K562 (cell line): ENCODE data around the gene CLPSL1. TPM values are rescaled to one million over a fixed set of nuclear protein-coding genes. Genes with fewer than 3 reads are reported as not detected.

ENCODE experiments used
- FOXA3 ChIP-seq, 2 experiments: fragments of 450-650 bp in 1 of 2; sonication (generic) in 1 of 2; formaldehyde crosslinking; IDR thresholded peaks in 1 of 2; conservative IDR thresholded peaks in 1 of 2; 2 replicates each; pipeline versions ENCODE4 v1.4.0 to v1.8.0; 2020 to 2022; ENCODE audit warnings: mild to moderate bottlenecking in 2 of 2, missing genetic modification reagents in 1 of 2
- FOXK1 ChIP-seq: sonication (generic); formaldehyde crosslinking; IDR thresholded peaks from 2 replicates; pipeline ENCODE4 v1.8.0; 2022; ENCODE audit warnings: missing genetic modification reagents, mild to moderate bottlenecking, borderline replicate concordance
- HMGN3 ChIP-seq: IDR thresholded peaks from 2 replicates; pipeline ENCODE4 v1.6.1; 2011; ENCODE audit warnings: borderline replicate concordance, low read depth, mild to moderate bottlenecking, mixed read lengths, low read length; ENCODE audit not compliant: insufficient read length; ENCODE audit errors: extremely low read depth
- LCOR ChIP-seq: sonication (generic); formaldehyde crosslinking; IDR thresholded peaks from 2 replicates; pipeline ENCODE4 v1.8.0; 2022; ENCODE audit warnings: mild to moderate bottlenecking, missing genetic modification reagents
- MXI1 ChIP-seq: IDR thresholded peaks from 2 replicates; pipeline ENCODE4 v1.6.1; 2011; ENCODE audit warnings: low read depth, mild to moderate bottlenecking, improper control_type of control experiment, low read length
- RB1 ChIP-seq: fragments of 450-650 bp; IDR thresholded peaks from 2 replicates; pipeline ENCODE4 v1.6.1; 2017; ENCODE audit warnings: low read depth, mild to moderate bottlenecking
- RCOR1 ChIP-seq, 2 experiments: IDR thresholded peaks; 2 replicates each; pipeline ENCODE4 v1.6.1; 2012; ENCODE audit warnings: low read depth in 2 of 2, low read length in 2 of 2, borderline replicate concordance in 1 of 2, improper control_type of control experiment in 1 of 2
- SRF ChIP-seq, 2 experiments: fragments of 250-450, 450-650 bp in 1 of 2; sonication (Bioruptor Pico) in 1 of 2; sonication (generic) in 1 of 2; formaldehyde crosslinking; IDR thresholded peaks; 2 replicates each; pipeline versions ENCODE4 v1.5.0 to v1.5.1; 2020 to 2022; ENCODE audit warnings: mild to moderate bottlenecking in 1 of 2, missing genetic modification reagents in 1 of 2
- ZNF197 ChIP-seq: fragments of 200-800 bp; sonication (Bioruptor generic); IDR thresholded peaks from 2 replicates; pipeline ENCODE4 v1.6.1; 2016; ENCODE audit warnings: low read depth, missing genetic modification characterization, missing compliant biosample characterization
- ZNF644 ChIP-seq: fragments of 200-800 bp; sonication (Bioruptor generic); IDR thresholded peaks from 2 replicates; pipeline ENCODE4 v1.6.1; 2016; ENCODE audit warnings: low read depth, missing genetic modification characterization, missing compliant biosample characterization
- polyA plus RNA-seq, 8 experiments: library from polyadenylated mRNA; depleted of rRNA in 4 of 8; stranded (reverse) in 5 of 8; unstranded in 3 of 8; fragments of >200 nt; fragmentation: Nextera tagmentation in 2 of 8; fragmentation: Illumina TruSeq in 1 of 8; extraction: Ambion mirVana in 2 of 8; extraction: Trizol in 1 of 8; gene quantifications; 2 replicates each; pipeline versions ENCODE4 v1.2.1 to v1.2.3, GENCODE V29; 2011 to 2014; ENCODE audit warnings: inconsistent platforms in 1 of 8, missing spikeins in 1 of 8
- total RNA-seq, 7 experiments: library from RNA; depleted of rRNA in 6 of 7; stranded (reverse); fragments of >200 nt in 6 of 7; fragmentation: Illumina TruSeq in 2 of 7; extraction: Trizol in 2 of 7; gene quantifications; 2 replicates each; pipeline versions ENCODE4 v1.2.1 to v1.2.3, GENCODE V29; 2011 to 2021; ENCODE audit warnings: low replicate concordance in 1 of 7
- TF ChIP-seq, protein P1 (sequence below): sonication (generic); formaldehyde crosslinking; IDR thresholded peaks from 2 replicates; pipeline ENCODE4 v1.8.0; 2023; ENCODE audit warnings: mild to moderate bottlenecking, missing genetic modification reagents
- TF ChIP-seq, protein P2 (sequence below): fragments of 450-650 bp; IDR thresholded peaks from 2 replicates; pipeline ENCODE4 v1.6.1; 2016; ENCODE audit warnings: mild to moderate bottlenecking
- TF ChIP-seq, protein P3 (sequence below): sonication (generic); formaldehyde crosslinking; IDR thresholded peaks from 2 replicates; pipeline ENCODE4 v1.8.0; 2023; ENCODE audit warnings: mild to moderate bottlenecking, missing genetic modification reagents
- TF ChIP-seq, protein P4 (sequence below): fragments of 250-450 bp; sonication (Bioruptor Pico); IDR thresholded peaks from 2 replicates; pipeline ENCODE4 v1.4.0; 2020; ENCODE audit warnings: mild to moderate bottlenecking

The CLPSL1 gene
- total and polyA plus RNA-seq, 9 of the 15 experiments (the other 6 are each of a cell fraction or from before 2014, with no cell fraction given): not detected

DNA sequence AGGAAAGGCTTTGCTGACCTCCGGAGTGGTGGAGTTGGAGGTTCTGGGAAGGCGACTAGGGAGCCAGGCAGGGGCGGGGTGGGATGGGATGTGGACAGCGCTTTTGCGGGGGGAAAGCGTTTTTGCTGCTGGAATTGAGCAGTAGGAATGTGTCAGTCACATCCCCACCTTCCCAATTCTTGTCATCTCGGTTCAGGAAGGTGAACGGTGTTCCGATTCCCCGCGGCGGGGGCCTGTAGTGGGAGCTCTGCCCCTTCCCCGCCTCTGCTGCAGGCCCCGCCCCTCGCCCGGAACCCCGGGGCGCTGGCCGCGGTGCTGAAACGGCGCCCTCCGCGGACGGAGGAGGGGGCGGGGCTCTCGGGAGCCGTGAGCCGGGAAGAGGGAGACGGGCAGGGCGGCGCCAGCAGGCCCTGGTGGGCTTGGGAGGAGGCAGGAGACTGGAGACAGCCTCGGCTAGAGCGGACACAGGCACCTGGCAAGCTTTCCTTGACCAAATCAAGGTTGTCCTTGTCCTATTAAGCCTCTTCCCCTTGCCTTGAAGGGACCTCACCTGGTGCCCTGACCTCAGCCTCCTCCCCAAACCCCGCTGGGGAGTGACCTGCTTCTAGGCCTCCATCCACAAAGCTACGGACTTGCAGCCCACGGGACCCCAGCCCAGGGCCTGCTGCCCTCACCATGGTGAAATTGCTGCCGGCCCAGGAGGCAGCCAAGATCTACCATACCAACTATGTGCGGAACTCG, 24.3 kb downstream of the CLPSL1 start, which contains the start of gene LHFPL5 (continued):
- TF ChIP-seq, protein P1, sequence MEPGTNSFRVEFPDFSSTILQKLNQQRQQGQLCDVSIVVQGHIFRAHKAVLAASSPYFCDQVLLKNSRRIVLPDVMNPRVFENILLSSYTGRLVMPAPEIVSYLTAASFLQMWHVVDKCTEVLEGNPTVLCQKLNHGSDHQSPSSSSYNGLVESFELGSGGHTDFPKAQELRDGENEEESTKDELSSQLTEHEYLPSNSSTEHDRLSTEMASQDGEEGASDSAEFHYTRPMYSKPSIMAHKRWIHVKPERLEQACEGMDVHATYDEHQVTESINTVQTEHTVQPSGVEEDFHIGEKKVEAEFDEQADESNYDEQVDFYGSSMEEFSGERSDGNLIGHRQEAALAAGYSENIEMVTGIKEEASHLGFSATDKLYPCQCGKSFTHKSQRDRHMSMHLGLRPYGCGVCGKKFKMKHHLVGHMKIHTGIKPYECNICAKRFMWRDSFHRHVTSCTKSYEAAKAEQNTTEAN (CRISPR knock-in tag): peak; percentile 93
- TF ChIP-seq, protein P2, sequence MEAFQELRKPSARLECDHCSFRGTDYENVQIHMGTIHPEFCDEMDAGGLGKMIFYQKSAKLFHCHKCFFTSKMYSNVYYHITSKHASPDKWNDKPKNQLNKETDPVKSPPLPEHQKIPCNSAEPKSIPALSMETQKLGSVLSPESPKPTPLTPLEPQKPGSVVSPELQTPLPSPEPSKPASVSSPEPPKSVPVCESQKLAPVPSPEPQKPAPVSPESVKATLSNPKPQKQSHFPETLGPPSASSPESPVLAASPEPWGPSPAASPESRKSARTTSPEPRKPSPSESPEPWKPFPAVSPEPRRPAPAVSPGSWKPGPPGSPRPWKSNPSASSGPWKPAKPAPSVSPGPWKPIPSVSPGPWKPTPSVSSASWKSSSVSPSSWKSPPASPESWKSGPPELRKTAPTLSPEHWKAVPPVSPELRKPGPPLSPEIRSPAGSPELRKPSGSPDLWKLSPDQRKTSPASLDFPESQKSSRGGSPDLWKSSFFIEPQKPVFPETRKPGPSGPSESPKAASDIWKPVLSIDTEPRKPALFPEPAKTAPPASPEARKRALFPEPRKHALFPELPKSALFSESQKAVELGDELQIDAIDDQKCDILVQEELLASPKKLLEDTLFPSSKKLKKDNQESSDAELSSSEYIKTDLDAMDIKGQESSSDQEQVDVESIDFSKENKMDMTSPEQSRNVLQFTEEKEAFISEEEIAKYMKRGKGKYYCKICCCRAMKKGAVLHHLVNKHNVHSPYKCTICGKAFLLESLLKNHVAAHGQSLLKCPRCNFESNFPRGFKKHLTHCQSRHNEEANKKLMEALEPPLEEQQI: peak; percentile 74
- TF ChIP-seq, protein P3, sequence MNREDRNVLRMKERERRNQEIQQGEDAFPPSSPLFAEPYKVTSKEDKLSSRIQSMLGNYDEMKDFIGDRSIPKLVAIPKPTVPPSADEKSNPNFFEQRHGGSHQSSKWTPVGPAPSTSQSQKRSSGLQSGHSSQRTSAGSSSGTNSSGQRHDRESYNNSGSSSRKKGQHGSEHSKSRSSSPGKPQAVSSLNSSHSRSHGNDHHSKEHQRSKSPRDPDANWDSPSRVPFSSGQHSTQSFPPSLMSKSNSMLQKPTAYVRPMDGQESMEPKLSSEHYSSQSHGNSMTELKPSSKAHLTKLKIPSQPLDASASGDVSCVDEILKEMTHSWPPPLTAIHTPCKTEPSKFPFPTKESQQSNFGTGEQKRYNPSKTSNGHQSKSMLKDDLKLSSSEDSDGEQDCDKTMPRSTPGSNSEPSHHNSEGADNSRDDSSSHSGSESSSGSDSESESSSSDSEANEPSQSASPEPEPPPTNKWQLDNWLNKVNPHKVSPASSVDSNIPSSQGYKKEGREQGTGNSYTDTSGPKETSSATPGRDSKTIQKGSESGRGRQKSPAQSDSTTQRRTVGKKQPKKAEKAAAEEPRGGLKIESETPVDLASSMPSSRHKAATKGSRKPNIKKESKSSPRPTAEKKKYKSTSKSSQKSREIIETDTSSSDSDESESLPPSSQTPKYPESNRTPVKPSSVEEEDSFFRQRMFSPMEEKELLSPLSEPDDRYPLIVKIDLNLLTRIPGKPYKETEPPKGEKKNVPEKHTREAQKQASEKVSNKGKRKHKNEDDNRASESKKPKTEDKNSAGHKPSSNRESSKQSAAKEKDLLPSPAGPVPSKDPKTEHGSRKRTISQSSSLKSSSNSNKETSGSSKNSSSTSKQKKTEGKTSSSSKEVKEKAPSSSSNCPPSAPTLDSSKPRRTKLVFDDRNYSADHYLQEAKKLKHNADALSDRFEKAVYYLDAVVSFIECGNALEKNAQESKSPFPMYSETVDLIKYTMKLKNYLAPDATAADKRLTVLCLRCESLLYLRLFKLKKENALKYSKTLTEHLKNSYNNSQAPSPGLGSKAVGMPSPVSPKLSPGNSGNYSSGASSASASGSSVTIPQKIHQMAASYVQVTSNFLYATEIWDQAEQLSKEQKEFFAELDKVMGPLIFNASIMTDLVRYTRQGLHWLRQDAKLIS (CRISPR knock-in tag): peak; percentile 92
- TF ChIP-seq MXI1 (0 out of 2 replicates have a peak, but pooled peaks have one; percentile 23), FOXA3 (CRISPR knock-in tag; conservative IDR thresholded peaks at IDR 0.05 in 1 of 2, IDR thresholded peaks at IDR 0.05 in 1 of 2) (0 out of 4 replicates have a peak, but pooled peaks of 1 of the 2 experiments have one; percentile 49), RB1 (peak; percentile 66; the same call in 1 of the 2 replicates), FOXK1 (peak; percentile 62; the same call in 1 of the 2 replicates), ZNF644 (tag) (peak; percentile 85), SRF (CRISPR knock-in tag; IDR thresholded peaks at IDR 0.05) (peak in 1 of 2 experiments; percentile 85; a peak in 2 of 4 replicates), LCOR (peak; percentile 96), HMGN3 (peak; percentile 47), RCOR1 (IDR thresholded peaks at IDR 0.05; ENCODE audit: borderline replicate concordance in 1 of 2, low read depth in 2 of 2, low read length in 2 of 2) (peak in 1 of 2 experiments; percentile 84; a peak in 2 of 4 replicates), ZNF197 (CRISPR knock-in tag) (0 out of 2 replicates have a peak, but pooled peaks have one; percentile 67)
- TF ChIP-seq, protein P4, sequence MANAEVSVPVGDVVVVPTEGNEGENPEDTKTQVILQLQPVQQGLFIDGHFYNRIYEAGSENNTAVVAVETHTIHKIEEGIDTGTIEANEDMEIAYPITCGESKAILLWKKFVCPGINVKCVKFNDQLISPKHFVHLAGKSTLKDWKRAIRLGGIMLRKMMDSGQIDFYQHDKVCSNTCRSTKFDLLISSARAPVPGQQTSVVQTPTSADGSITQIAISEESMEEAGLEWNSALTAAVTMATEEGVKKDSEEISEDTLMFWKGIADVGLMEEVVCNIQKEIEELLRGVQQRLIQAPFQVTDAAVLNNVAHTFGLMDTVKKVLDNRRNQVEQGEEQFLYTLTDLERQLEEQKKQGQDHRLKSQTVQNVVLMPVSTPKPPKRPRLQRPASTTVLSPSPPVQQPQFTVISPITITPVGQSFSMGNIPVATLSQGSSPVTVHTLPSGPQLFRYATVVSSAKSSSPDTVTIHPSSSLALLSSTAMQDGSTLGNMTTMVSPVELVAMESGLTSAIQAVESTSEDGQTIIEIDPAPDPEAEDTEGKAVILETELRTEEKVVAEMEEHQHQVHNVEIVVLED (CRISPR knock-in tag): no peak
